HG03565 (cell line): ENCODE results near the gene ZNRF1.

Experiments used
- ATAC-seq: cut with Tn5 transposase; IDR thresholded peaks from one replicate; pipeline ENCODE4 v1.9.1; 2021; ENCODE audit warnings: mild to moderate bottlenecking, moderate library complexity; ENCODE audit not compliant: unreplicated experiment

The ZNRF1 gene

DNA sequence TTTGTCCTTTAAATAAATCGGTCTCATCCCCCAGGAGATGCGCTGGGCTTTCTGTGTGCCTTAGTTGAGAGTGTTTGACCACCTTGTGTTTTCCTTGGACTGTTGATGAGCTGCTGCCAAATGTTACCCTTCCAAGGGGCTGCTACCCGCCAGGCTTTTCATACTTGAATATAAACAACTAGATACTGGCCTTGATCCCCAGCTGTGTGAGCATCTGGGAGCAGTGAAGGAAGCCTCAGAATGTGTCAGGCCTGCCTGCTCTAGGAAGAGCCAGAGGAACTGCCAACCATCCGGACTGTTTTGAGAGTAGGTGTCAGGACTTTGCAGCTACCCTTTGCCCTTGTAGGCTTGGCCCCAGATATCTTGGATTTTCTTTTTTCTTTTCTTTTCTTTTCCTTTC lies 60.0 kb downstream of the ZNRF1 start:
- ATAC-seq = no peak

DNA sequence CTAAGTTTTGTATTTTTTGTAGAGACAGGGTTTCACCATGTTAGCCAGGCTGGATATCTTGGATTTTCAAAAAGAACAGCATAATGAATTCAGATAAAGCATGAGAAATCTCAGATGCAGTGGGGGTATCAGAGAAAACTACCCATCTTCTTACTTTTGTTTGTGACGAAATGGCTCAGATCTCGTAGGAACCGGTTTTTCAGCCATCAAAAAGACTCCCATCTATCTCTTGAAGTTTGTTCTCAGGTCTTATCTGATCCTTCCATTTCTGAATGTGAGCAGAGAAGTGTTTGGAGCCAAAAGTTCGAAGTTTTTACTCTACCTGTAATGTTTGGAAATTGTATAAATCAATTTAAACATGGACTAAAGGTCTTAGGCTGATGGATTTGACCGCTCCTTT lies 60.6 kb downstream of the ZNRF1 start:
- no peak for ATAC-seq

DNA sequence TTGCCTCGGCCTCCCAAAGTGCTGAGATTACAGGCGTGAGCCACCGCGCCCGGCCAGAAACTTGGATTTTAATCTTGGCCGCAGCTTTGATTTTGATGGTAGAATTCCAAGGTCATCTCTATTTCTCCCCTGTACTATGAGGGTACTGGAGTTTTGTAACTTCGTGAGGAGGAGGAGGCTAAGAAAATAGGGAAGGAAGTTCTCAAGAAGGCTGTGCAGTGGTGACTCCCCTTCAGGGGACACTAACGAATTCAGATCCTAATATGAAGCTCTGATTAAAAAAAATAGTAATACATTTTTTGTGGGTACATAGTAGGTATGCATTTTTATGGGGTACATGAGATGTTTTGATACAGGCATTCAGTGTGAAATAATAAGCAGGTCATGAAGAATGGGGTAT lies 61.9 kb downstream of the ZNRF1 start:
- ATAC-seq = no peak

DNA sequence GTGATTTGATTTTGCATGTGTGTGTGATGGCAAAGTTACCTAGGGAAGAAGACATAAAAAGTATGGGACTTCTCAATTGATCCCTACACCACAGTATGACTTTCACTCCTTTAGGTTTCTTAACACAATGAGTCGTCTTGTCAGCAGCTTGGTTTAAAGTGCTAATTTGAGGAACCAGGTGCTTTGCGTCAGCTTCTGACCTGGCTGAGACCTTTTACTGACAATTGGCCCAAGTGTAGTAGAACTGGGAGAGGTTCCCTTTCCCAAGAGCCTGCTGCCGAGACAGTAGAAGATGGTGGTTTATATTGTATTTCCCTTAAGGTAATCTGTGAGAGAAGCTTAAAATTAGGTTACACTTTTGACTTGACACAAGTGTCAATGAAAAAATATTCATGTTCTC lies 62.8 kb downstream of the ZNRF1 start:
- ATAC-seq = no peak

DNA sequence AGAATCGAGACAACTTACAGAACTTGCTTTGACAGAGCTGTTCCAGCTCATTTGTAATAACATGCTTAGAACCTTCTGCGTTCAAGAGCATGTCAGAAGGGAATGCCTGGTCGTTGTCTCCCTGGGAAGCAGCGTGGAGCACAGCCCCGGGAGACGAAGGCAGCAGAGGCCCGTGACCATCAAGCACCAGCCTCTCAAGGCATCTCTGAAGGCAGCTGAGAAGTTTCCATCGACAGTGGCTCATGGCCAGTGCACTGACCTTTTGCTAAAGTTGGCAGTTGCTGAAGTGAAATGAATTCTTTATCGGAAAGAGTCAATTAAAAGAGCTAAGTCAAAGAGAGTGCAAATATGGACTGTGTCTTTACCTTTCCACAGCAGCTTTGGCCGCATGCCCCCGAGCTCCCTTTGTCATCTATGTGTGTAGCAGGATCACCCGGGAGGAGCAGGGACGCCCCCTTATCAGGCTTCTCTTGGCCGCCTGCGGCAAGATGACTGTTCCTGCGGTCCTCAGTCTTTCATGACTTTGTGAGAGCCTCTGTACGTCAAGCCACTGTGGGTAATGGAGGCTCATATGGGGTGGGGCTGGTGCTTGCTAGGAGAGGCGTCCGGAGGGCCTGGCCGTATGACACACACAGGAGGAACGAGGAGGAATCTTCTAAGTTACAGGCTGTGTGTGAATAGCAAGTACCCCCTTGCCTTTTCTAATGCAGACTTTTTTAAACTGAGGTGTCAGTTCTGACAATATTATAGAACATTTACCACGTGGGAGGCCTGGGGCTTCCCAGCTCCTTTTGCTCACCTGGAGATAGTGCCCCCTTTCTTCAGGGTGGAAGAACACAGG lies 63.5 kb downstream of the ZNRF1 start:
- no peak for ATAC-seq

DNA sequence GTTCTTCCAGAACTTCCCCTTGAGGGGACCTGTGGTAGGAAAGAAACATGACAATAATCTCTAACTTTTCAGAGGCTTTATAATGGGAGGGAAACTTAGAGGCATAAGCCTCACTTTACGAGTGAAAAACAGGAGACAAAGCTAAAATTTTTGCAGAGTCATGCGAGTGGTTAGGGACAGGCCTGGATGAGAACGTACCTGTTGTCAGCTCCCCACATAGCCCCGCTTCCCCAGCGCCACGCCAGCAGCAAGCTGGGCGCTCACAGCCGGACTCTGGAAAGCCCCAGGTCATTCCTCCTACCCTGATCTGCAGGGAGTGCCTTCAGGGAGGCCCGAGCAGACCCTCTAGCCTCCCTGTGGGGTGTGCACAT lies 64.1 kb downstream of the ZNRF1 start:
- ATAC-seq = no peak

DNA sequence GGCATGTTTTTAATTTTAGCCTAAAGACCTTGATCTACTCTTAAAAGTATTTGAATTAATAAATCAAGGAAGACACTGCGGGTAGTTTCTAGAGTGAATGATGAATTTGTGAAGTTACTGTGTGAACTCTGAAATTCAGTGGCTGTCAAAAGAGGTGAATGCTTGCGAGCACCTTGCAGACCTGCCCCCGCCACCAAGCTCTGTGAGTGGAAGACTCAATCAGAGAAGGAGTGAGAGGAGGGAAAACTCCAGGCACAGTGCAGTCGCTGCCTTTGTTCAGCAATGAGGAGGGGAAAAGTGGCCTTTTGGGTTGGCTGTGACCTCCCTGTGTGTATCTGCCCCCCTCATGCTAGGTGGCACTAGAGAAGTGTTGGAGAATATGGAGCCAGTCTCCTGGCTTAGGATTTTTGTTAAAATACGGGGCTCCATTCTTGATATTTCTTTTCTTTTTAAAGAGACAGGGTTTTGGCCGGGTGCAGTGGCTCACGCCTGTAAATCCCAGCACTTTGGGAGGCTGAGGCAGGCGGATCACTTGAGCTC lies 64.8 kb downstream of the ZNRF1 start:
- ATAC-seq = no peak

DNA sequence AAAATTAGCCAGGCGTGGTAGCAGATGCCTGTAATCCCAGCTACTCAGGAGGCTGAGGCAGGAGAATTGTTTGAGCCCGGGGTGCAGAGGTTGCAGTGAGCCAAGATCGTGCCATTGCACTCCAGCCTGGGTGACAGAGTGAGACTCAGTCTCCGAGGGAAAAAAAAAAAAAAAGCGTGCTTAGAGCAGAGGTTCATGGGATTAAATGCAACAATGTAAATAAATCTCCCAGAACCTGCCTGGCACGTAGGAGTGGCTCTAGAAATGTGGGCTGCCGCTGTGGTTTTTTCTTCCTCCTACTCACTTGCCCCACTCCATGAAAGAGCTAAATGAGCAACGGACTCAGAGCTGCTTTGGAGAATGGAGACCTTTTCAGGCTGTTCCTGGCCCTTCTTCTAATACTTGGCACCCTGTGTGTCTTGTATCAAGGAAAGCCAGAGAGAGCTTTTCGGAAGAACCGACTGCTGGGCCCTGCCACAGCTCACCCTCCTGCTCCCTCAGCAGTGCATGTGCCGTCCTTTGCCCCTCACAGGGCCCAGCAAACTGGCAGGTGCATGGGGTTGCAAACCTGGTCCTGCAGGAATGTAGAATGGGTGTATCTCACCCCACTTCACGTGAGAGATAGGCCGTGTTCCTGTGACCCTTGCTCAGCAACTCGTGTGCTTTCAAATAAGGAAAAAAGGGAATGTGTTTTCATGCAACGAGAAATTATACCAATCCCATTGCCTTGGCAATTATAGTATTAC lies 65.8 kb downstream of the ZNRF1 start:
- no peak for ATAC-seq

DNA sequence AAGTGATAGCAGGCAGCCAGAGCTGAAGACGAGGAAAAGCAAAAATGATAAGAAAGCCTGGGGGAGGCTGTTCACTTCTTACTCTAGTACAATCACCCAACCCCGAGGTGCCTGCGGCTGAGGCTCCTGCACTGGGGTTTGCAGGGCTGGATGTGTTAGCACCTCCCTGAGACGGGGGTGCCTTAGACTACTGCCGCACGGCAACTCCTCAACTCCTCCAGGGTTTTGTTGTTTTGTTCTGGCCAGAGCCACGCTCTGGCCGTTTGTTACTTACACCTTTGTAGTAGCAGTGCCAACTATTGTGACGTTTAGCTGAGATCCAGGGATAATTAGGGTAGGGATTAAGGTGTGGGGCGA lies 66.3 kb downstream of the ZNRF1 start:
- no peak for ATAC-seq

DNA sequence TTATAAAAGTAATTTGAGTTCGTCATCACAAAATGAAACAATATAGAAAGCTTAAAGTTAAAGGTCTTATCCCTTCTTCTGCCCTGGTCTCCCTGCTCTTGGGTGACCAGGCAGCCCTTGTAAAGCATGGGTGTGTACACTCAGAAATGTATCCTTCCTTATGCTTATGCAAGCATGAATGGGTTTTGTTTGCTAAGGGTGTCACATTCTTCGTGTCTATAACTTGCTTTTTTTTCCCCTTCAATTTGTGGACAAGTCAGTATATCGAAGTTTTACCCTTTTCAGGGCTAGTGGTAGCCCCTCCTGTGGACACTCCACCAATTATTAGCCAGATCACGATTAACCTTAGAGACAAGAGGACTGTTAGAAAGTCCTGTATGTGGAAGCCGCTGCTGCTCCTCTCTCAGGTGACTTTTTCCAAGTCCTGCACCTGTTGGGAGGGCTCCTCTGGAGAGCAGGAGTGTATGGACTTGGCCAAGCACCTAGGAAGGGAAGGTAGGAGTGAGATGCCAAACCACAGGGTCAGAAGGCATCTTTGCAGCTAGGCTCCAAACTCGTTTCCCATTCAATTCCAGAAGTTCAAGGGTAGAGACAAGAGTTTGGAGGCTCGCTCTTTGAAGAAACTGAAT lies 66.8 kb downstream of the ZNRF1 start:
- ATAC-seq = no peak

DNA sequence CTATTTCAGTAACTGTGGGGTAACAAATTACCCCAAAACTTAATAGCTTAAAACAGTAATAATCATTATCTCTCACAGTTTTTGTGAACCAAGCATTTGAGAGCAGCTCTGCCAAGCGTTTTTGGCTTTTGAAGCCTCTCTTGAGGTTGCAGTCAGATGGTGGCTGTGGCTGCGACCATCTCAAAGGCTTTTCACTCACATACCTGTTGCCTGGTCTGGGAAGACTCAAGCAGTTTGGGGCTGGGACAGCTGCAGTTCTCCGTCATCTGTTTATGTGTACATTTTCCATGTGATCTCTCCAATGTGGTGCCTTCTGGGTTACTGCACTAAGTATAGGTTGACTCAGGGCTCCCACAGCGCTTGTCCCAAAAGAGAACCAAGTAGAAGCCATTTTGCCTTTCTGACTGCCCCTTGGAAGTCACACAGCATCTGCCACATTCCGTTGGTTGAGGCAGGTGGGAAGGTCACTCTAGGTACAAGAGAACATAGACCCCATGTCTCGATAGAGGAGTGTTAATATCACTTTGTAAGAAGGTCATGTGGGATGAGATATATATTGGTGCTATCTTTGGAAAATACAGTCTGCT lies 68.1 kb downstream of the ZNRF1 start:
- ATAC-seq = no peak

DNA sequence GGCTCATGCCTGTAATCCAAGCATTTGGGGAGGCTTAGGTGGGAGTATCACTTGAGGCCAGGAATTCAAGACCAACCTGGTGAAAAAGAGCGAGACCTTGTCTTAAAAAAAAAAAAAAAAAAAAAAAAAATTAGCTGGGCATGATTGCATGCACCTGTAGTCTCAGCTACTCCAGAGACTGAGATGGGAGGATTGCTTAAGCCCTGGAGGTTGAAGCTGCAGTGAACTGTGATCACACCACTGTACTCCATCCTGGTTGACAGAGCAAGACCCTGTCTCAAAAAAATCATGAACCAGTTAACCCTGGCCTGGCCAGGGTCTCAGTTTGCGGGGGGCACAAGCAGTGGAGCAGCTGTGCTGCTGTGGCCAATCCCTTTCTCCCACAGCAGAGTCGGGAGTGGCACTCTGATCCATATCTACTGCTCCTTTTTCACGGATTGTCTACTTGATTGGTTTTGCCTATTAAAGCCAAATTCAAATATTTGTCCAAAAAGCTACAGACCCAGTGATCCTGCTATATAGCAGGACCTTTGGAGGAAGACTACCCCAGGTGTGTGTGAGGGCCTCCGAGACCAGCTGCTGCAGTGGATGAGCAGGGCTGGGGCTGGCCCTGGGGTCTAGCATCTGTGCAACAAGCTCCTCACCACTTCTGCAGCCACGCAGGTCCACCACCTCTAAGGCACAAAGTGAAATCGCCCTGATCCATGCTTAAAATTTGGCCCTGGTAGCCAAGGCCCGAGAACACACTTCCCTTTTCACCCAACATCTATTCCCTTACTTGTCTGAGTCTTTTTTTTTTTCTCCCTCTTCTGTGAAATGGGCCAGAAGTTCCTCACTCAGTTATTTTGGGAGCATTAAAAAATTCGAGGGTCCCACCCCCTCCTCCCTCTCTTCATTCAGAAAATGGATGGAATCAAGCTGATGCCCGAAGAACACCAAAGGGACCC lies 69.5 kb downstream of the ZNRF1 start:
- no peak for ATAC-seq

DNA sequence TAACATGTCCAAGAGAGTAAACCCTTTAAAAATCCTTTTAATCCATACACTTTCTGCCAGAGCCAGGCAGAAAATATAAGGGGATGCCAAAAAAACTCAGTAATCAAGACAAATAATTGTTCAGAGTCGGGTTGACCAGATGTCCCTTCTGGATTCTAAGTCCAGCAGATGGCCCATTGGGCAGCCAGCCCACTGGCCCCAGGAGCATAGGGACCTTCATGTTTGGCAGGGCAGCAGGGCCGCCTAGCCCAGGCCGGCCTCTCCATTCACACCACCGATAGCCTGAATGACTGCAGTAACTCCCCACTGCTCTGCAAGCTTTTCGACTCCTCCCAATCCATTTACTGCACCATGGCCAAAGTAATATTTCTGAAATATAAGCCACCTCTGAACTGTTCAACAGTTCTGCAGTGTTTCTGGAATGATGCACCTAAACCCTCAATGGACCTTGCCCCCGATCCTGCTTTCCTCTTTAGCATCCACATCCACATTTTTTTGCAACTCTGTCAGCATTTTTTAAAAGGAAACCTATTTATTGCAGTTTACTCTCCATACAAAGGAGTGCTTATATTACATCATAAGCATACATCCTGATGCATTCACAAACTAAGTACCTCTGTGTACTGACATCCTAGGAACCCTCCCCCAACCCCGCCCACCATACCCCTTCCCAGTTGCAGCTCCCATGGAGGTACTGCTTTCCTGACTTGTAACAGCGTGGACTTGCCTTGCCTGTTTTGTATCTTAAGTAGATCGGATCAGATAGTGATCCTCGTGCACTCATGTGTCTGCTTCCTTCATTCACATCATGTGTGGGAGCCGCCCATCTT lies 71.4 kb downstream of the ZNRF1 start:
- ATAC-seq = no peak

DNA sequence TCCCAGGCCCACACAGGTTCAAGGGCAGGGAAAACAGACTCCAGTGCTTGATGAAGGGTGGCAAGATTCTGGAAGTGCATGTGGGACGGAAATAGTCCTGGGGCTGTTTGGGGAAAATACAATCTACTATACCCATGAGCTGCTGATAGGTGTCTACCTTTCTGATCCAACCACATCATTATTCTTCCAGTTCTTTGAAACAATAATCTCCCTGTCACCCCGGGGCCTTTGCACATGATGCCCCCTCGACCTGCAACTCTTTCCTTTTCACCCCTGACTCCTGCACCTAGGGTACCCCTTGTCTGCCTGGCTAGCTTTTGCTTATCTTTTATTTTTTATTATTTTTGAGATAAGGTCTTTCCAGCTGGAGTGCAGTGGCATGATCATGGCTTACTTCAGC lies 72.8 kb downstream of the ZNRF1 start:
- ATAC-seq = no peak

DNA sequence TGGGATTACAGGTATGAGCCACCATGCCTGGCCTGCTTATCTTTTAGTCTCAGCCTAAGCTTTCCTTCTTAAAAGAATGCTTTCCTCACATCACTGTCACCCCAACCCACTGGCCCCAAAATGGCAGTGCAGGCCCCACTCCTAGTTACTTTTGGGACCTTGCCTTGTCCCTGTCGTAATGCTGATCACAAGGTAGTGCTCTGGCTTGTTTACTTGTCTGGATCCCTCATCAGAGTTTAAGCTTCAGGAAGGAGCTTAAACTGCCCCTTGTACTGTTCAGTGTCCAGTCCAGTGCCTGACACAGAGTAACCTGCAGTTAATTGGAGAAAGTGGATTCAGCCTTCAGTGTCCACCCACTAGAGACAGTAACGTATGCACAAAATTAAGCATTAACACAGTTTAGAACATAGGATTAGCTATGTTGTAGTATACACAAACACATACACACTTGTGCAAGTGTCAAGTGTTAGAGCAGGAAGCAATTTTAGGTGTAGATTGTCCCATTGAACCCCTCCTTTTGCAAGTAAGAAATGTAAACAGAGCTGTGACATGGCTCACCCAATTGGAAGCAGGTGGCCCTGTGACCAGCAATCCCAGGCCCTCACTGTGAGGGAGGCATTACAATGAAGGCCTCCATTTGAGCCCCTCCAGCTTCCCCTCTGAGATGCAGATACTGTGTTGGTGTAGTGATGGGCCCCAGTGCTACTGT lies 73.6 kb downstream of the ZNRF1 start:
- no peak for ATAC-seq

DNA sequence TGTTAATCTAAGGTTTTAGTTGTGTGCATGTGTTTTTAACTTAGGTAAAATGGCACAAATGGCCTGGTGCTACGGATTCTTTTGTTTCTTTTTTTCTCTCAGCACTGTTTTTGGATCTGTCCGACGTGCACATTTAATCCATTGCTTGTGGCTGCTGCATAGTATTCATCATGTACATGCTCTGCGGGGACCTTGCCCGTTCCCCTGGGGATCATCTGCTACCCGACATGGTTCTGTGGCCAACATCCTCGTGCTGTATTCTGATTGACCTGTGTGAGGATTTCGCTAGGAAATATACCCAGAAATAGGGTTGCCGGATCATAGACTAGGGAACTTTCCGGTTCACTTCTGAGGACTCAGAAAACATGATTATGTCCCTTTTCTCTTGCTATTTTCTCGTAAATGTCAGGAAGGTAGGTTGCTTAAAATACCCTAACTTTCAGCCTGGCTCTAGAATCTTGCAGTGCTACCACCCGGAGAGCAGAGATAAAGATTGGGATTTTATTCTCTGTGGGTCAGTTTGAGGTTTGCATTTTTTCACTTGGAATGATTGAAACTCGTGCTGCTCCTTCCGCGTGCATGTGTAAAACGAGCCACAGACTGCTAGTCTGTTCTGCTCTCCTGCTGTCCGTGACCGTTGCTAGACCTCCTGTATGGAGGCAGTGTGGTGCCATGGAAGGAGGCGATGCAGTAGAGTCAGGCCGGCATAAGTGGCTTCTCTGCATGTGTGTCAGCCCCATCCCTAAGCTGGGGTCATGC lies 74.9 kb downstream of the ZNRF1 start:
- no peak for ATAC-seq

DNA sequence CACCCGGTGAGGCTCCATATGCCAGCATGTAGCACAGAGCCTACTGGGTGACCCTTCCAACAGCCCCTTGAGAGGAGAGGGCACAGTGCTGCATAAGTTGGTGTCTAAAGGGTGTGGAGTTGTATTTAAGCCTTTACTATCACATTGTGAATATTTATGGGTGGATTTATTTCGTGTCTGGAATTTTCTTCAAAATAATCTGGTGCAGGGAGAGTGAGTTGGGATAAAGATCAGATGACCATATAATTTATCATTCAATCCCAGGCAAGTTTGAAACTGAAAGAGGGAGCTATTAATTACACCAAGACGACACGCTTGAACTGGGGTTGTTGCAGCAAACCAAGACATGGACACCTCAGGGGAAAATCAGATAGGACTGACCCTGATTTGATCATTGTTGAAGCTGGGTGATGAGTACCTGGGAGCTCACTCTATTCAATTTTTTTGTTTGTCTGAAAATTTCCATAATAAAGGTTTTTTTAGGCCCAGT lies 75.5 kb downstream of the ZNRF1 start:
- ATAC-seq = no peak
